Subcutaneous preadipocyte (primary cell): Measurements from ENCODE around the gene WDR41. TPM values are rescaled to one million over a fixed set of nuclear protein-coding genes. Genes with fewer than 3 reads are reported as not detected.

ENCODE experiments used
- total RNA-seq: library from RNA; depleted of rRNA; stranded (reverse); fragments of >200 nt; gene quantifications from 2 replicates; pipeline ENCODE4 v1.2.3, GENCODE V29; 2012

The WDR41 gene, protein sequence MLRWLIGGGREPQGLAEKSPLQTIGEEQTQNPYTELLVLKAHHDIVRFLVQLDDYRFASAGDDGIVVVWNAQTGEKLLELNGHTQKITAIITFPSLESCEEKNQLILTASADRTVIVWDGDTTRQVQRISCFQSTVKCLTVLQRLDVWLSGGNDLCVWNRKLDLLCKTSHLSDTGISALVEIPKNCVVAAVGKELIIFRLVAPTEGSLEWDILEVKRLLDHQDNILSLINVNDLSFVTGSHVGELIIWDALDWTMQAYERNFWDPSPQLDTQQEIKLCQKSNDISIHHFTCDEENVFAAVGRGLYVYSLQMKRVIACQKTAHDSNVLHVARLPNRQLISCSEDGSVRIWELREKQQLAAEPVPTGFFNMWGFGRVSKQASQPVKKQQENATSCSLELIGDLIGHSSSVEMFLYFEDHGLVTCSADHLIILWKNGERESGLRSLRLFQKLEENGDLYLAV
- 96.6 and 124 TPM in 2 replicates for total RNA-seq

DNA sequence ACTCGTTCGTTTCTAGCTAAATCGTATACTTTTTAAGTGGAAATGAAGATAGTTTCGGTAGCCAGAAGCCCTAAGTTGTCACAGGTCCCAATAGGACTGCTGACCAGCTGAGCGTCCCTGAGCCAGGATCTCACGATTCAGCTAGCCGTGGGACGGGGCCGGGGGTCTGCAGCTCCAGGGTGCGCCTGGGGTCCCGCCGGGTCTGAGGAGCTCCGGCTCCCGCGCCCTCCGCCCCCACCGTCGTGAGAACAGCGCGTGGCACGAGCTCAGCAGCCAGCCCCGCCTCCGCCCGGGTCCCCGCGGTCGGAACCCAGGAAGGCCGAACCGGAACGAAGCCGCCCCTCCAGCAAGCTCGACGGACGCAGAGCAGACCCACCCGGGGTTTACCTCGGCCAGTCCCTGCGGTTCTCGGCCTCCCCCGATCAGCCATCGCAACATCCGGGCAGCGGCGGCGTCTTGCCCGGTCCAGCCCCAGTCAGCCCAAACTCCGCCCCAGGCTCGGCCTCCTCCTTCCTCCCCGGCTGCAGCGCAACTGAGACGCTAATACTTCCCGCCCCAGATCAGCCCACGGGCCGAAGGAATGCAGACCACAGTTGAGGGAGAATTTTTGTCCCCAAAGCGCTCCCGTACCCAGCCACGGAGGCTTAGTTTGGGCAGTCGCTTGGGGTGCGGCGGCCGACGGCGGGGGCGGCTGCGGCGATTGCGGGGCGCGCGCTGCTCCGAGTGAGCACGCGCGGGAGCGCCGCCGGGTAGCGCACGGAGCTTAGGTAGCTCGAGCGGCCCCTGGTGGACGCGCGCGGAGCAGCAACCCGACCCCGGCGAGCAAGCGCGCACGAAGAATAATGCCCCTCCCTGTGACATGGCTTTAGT lies at the start of gene WDR41:
WDR41 (minus strand) TSS at position 534 of the 870 bp plus-strand sequence; CDS start at position 438, 96 bp downstream.

Other genes with a start within 250 kb of the WDR41 start
- not detected in 2 replicates for gene OTP, start 146.4 kb upstream of the WDR41 start, total RNA-seq